Left lung (tissue), 10 donors: Measurements from ENCODE around the gene TNP2. TPM values are rescaled to one million over a fixed set of nuclear protein-coding genes. Genes with fewer than 3 reads are reported as not detected.

Experiments used
- ATAC-seq: fragments of 200-7000 bp; cut with Tn5 transposase; one replicate; pipeline ENCODE4 v1.9.1; 2020; ENCODE audit warnings: moderate library complexity
- DNase-seq, 4 donors: peaks; one replicate each; pipeline ENCODE4 v3.0.0-alpha.2; 2013 to 2020
- H3K27ac ChIP-seq, 2 donors: fragments of 200-600 bp; sonication (generic) in 1 of 2; one replicate each; pipeline versions ENCODE4 v1.5.0 to v1.8.0; 2020 to 2021
- H3K27me3 ChIP-seq, 2 donors: fragments of 200-600 bp; sonication (generic) in 1 of 2; one replicate each; pipeline versions ENCODE4 v1.5.0 to v1.8.0; 2020 to 2021
- H3K36me3 ChIP-seq, 2 donors: fragments of 200-600 bp; sonication (generic) in 1 of 2; one replicate each; pipeline versions ENCODE4 v1.5.0 to v1.8.0; 2020 to 2021
- H3K4me1 ChIP-seq, 2 donors: fragments of 200-600 bp; one replicate each; pipeline ENCODE4 v1.8.0; 2021
- H3K4me3 ChIP-seq, 2 donors: fragments of 200-600 bp; sonication (generic) in 1 of 2; one replicate each; pipeline versions ENCODE4 v1.5.0 to v1.8.0; 2020 to 2021; ENCODE audit warnings: mild to moderate bottlenecking in 1 of 2
- H3K9me3 ChIP-seq, 2 donors: fragments of 200-600 bp; sonication (generic) in 1 of 2; one replicate each; pipeline versions ENCODE4 v1.5.0 to v1.8.0; 2020 to 2021
- CTCF ChIP-seq, 2 donors: fragments of 200-600 bp; sonication (generic) in 1 of 2; IDR thresholded peaks; one replicate each; pipeline versions ENCODE4 v1.5.0 to v1.8.0; 2021; ENCODE audit warnings: antibody characterized with exemption in 2 of 2
- intact Hi-C, 2 donors: fragments of 100-400 bp; cut with DNase I; formaldehyde crosslinking; loops; one replicate each; pipeline versions ENCODE4 v1.11.2 to v1.14.2; 2022
- polyA plus RNA-seq, 6 donors: library from polyadenylated mRNA; unstranded; fragments of 120-200 nt; gene quantifications; one replicate each; pipeline ENCODE4 v1.2.1, GENCODE V29; 2013; ENCODE audit not compliant: insufficient read length in 6 of 6
- total RNA-seq, 2 donors: library from RNA; stranded (reverse); fragmentation: NEBNext Ultra II Directional; extraction: Animal tissue kit (Norgen Biotek cat#: 25700); gene quantifications; one replicate each; pipeline ENCODE4 v1.2.1, GENCODE V29; 2021
- donor health status: DM: no; HTN: yes; CAD: no.
- donor health status: DM: no; HTN: no; CAD: no.

The TNP2 gene
- total and polyA plus RNA-seq, 8 donors = not detected

- intact Hi-C loops = no loop called here
- no peak for DNase-seq
- H3K9me3 ChIP-seq = no peaks in the 10 kb centered on the region
- H3K36me3 ChIP-seq = no peaks in the 10 kb centered on the region
- H3K4me1 ChIP-seq = peaks cover 0 to 45% of the 10 kb centered on the region in 2 donors
- H3K27me3 ChIP-seq = no peaks in the 10 kb centered on the region
- no peak for ATAC-seq
- TF ChIP-seq CTCF (IDR thresholded peaks at IDR 0.05) = no peak
- H3K4me3 ChIP-seq = no peak overlapping the region
- H3K27ac ChIP-seq = no peak overlapping the region
These were observed 44.6 kb upstream of the TNP2 start for GRCh38 chr16:11313493-11314308.

- H3K4me3 ChIP-seq = peak overlapping the region in 1 of 2 donors; percentile 7
- no peak for TF ChIP-seq CTCF (IDR thresholded peaks at IDR 0.05)
- no peaks in the 10 kb centered on the region for H3K36me3 ChIP-seq
- H3K9me3 ChIP-seq = no peaks in the 10 kb centered on the region
- DNase-seq (peak in 1 of 4 donors; percentile 59), ATAC-seq (peak; percentile 76)
- intact Hi-C loops = no loop called here
- no peaks in the 10 kb centered on the region for H3K27me3 ChIP-seq
- H3K4me1 ChIP-seq = peaks cover 4 to 53% of the 10 kb centered on the region in 2 donors
- no peak overlapping the region for H3K27ac ChIP-seq
These were observed 43.8 kb upstream of the TNP2 start for GRCh38 chr16:11312718-11313492.

GRCh38 chr16:11310997-11311561, 42.0 kb upstream of the TNP2 start:
- peak overlapping the region; percentile 2 to 38 for H3K27ac ChIP-seq
- H3K36me3 ChIP-seq = no peaks in the 10 kb centered on the region
- peaks cover 4 to 59% of the 10 kb centered on the region in 2 donors for H3K4me1 ChIP-seq
- intact Hi-C loops = no loop called here
- H3K9me3 ChIP-seq = no peaks in the 10 kb centered on the region
- ATAC-seq = no peak
- H3K4me3 ChIP-seq = no peak overlapping the region
- H3K27me3 ChIP-seq = no peaks in the 10 kb centered on the region
- no peak for TF ChIP-seq CTCF (IDR thresholded peaks at IDR 0.05)
- no peak for DNase-seq

- Histone ChIP-seq H3K36me3 (no peaks in the 10 kb centered on the region), H3K4me1 (peaks cover 4 to 60% of the 10 kb centered on the region in 2 donors), H3K9me3 (no peaks in the 10 kb centered on the region), H3K4me3 (no peak overlapping the region), H3K27me3 (no peaks in the 10 kb centered on the region), H3K27ac (peak overlapping the region in 1 of 2 donors; percentile 38)
- no peak for TF ChIP-seq CTCF (IDR thresholded peaks at IDR 0.05)
- ATAC-seq (no peak), DNase-seq (no peak)
- intact Hi-C loops = no loop called here
These were observed 41.5 kb upstream of the TNP2 start for GRCh38 chr16:11310634-11310977.
